Stimulated activated CD8-positive, alpha-beta memory T cell treated with anti-CD3 and anti-CD28 coated beads, Interleukin-15, amount 100 ng/mL, for 1 hour (primary cell): ENCODE data around the gene PAGR1.

Source experiments
- DNase-seq: peaks from one replicate; pipeline ENCODE4 v3.0.0-alpha.2; 2020; ENCODE audit warnings: low read depth

The PAGR1 gene

DNA sequence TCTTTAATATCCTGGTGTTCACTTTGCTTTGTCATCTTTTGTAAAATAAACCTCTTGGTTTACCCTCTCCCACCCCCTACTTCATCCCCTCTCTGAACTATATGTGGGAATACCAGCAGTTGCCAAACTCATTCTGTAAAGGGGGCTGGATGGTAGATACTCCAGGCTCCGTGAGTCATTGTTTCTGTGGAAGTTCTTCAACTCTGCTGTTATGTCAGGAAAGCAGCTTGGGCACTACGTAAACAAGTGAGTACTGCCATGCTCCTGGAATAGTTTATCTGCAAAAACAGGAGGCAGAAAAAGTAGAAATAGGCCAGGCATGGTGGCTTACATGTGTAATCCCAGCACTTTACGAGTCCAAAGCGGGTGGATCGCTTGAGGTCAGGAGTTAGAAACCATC lies 21.9 kb downstream of the PAGR1 start:
- no peak for DNase-seq

DNA sequence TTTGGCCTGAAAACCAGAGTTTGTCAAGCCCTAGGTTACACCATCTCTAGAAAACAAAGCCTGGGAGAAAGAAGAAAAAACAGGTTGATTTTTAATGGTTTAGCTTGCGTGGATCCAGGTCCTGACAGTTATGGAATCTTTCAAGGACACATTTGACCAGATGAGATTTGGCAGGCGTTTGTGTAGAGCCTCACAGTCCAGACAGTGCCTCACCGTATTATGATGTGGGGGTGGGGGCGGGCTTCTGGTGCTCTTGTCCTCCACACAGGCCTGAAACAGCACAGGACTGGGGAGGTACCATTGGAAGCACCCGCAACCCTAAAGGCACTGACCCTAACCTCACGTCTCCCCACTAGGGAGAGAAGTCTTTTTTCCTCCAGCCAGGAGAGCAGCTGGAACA lies 23.9 kb downstream of the PAGR1 start:
- DNase-seq: no peak

DNA sequence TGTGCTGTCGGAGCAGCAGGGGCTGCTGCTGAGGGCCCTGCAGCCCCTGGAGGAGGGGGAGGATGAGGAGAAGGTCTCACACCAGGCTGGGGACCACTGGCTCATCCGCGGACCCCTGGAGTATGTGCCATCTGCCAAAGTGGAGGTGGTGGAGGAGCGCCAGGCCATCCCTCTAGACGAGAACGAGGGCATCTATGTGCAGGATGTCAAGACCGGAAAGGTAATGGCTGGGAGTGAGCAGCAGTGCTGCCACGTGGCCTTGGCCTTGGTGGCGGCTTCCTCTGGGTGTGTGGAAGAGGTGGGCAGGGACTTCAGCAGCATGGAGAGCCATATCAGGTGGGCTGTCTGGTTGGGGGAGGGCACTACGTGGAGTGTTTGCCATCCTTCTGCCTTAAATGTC lies 24.3 kb downstream of the PAGR1 start:
- DNase-seq: no peak

DNA sequence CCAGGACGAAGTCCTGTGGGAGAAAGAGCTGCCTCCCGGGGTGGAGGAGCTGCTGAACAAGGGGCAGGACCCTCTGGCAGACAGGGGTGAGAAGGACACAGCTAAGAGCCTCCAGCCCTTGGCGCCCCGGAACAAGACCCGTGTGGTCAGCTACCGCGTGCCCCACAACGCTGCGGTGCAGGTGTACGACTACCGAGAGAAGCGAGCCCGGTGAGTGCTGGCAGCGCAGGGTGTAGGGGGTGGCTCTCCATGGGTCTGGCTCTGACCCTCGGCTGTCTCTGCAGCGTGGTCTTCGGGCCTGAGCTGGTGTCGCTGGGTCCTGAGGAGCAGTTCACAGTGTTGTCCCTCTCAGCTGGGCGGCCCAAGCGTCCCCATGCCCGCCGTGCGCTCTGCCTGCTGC lies 25.7 kb downstream of the PAGR1 start:
- no peak for DNase-seq

DNA sequence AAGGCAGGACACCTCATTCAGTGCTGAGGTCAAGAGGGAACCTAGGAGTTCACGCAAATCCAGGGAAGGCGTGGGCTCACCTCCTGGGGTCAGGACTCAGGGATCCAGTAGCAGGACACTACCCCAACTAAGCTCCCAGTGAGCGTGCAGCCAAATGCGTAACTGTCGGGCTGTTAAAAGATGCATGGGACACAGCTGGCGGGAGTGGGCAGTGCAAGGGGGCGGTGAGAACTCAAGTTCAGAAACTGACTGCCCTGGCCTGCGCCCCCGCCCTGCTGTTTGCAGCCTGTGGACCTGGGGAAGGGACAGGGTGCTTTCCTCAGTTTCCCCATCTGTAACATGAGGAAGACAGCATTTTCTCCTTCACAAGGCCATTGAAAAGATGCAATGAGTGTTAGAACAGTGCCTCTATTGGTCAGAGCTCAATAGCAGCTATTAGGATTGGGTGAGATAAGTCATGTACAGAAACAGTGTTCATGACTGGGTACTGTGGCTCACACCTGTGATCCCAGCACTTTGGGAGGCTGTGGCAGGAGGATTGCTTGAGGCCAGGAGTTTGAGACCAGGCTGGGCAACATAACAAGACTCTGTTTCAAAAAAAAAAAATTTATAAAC lies 26.9 kb downstream of the PAGR1 start:
- DNase-seq: no peak

DNA sequence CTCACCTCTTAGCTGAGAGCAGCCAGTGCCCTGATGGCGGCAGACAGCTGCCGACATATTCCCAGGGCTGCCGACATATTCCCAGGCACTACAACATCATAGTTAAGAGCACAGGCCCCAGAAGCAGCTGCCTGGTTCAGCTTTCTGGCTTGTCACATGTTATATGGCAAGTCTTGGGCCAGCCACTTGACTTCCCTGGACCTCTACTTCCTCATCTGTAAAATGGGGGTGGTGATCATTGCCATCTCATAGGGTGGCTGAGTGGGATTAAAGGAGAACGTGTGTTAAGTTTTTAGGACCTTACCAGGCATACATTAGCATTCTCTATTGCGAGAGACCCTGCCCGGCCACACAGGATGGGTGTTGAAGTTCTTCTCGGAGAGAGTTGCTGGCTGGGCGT lies 28.0 kb downstream of the PAGR1 start:
- no peak for DNase-seq

DNA sequence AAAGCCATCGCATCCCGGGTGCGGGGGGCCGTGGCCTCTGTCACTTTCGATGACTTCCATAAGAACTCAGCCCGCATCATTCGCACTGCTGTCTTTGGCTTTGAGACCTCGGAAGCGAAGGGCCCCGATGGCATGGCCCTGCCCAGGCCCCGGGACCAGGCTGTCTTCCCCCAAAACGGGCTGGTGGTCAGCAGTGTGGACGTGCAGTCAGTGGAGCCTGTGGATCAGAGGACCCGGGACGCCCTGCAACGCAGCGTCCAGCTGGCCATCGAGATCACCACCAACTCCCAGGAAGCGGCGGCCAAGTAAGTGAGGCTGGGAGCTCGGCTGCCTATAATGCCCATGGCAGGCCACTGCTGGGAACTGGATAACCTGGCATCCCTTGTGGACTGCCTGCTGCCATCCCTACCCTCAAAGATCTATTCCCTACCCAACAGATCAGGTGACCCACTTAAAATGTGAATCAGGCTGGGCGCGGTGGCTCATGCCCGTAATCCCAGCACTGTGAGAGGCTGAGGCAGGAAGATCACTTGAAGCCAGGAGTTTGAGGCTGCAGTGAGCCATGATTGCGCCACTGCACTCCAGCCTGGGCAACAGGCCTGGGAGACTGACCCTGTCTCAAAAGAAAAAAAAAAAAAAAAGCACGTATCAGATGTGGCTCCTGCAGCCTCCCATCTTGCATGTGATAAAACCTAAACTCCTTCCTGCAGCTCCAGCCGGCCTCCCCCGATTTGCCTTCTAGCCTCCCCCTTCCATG lies 28.8 kb downstream of the PAGR1 start:
- DNase-seq: no peak

DNA sequence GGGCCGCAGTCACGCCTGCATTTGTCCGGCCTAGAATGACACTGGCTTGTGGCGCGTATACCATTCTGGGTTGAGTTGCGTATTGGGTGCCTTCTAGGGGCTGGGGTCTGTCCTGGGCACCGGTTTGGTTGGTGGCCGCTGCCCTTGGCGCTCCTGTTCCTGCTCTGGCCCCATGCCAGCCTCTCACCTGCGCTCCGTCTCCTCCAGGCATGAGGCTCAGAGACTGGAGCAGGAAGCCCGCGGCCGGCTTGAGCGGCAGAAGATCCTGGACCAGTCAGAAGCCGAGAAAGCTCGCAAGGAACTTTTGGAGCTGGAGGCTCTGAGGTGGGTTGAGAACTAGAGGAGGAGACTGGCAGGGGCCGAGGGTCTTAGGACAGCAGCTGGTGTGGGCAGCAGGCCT lies 29.7 kb downstream of the PAGR1 start:
- no peak for DNase-seq

DNA sequence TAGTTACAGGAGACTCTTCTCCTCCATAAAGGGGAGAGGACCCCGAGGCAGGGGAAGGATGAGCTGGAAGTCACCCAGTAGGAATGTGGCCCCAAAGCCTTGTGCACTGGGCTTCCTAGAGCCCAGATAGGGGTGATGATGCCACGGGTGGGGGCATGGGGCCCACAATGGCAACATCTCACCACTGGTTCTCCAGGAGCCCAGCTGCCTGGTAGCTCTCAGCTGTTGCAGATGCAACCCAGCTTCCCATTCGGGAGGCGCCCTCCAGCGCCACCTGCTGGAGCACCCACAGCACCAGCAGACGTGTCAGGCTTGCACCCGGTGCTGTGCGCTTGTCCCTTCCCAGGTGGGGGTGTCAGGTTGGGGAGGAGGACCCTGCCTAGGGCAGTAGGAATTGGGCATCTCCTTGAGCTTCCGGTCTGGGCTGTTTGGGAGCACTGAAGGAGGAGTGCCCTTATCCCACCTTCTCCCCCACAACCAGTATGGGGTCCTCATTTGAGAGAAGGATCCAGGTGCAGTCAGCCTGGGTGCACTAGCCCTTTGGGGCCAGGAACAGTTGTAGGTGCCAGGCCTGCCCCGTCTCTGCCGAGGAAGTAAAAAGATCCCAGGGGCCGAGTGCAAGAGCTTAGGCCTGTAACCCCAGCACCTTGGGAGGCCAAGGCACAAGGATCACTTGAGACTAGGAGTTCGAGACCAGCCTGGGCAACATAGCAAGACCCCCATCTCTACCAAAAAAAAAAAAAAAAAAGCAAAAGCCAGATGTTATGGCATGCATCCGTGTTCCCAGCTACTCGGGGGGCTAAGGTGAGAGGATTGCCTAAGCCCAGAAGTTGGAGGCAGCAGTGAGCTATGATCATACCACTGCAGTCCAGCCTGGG lies 32.7 kb downstream of the PAGR1 start:
- peak; percentile 68 for DNase-seq

DNA sequence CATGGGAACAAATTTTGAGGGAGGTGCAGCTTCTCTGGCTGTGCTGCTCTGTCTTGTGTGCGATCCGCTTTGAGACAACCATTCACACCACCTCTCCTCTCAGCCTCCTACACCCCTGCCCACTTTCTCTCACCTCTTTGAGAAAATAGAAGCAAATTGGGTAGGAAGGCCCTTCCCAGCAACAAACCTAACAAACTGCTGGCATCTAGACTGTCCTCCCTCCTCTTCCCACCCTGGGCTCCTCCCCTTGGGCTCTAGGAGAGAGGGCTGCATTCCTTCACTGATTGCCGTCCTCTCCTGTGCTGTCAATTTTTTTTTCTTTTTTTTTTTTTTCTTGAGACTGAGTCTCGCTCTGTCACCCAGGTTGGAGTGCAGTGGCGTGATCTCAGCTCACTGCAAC lies 33.6 kb downstream of the PAGR1 start:
- no peak for DNase-seq

DNA sequence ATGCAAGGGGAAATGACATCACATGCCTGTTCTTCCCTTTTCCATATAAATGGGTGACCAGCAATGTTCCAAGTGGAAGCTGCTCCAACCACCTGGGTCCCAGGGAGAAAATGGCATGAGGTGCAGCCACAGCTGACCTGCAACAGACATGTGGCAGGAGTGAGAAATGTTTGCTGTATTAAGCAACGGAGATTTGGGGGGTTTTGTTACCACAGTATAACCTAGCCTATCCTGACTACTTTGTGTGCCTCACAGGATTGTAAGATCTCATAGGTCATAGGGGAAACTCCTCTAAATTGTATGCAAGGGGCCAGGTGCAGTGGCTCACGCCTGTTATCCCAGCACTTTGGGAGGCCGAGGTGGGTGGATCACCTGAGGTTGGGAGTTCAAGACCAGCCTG lies 35.0 kb downstream of the PAGR1 start:
- no peak for DNase-seq

DNA sequence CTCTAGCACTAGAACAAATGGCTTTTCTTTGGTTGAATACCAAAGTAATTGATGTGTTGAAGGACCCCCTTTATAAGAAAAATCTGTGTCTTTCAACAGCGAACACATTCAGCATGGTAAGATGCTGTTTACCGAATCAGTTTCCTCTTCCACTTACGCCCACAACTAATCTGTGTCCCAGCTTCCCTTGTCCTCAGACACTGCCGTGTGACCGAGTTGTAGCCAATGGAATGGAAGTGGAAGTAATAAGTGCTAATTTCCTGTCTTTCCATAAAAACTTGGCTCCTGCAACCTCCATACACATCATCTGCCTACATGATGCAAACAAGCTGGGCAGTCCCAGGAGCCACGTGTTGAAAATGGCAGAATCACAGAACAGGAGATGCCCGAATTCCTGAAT lies 36.7 kb downstream of the PAGR1 start:
- no peak for DNase-seq

DNA sequence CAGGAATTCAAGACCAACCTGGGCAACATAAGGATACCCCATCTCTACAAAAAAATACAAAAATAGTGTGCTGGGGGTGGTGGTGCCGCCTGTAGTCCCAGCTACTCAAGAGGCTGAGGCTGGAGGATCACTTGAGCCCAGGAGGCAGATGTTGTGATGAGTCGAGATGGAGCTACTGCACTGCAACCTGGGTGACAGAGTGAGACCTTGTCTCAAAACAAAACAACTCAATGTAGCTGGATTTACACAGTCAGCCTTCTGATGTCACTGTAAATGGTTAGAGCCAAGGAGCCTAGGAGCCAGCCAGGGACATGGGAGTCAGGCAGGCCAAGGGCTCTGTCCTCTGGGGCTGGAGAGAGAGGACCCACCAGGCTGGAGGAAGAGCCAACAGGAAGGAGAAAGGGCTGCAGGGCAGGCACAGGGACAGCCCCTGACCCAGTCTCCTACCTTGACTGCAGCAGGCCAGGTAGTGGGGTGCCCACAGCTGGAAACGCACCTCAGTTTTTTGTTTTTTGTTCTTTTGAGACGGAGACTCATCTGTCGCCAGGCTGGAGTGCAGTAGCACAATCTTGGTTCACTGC lies 38.7 kb downstream of the PAGR1 start:
- DNase-seq: no peak

DNA sequence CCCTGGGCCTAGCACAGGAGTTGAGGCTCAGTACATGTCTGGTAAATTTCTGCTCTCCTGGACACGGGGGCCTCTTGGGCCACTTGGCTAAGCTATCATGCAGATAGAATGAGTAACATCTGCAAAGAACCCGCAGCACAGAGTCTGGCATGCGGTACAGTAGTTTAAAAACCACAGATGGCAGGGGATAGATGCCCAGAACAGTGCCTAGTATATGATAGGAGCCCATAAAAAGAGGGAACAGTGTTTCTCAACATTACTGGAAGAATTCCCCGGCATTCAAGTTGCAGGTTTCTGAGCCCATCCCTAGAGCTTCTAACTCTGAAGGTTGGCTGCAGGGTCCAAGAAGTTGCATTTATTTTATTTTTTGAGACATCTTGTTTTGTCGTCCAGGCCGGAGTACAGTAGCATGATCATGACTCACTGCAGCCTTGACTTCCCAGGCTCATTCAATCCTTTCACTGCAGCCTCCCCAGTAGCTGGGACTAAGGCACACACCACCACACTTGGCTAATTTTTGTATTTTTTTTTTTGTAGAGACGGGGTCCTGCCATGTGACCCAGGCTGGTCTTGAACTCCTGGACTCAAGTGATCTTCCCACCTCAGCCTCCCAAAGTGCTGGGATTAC lies 41.3 kb downstream of the PAGR1 start:
- no peak for DNase-seq

DNA sequence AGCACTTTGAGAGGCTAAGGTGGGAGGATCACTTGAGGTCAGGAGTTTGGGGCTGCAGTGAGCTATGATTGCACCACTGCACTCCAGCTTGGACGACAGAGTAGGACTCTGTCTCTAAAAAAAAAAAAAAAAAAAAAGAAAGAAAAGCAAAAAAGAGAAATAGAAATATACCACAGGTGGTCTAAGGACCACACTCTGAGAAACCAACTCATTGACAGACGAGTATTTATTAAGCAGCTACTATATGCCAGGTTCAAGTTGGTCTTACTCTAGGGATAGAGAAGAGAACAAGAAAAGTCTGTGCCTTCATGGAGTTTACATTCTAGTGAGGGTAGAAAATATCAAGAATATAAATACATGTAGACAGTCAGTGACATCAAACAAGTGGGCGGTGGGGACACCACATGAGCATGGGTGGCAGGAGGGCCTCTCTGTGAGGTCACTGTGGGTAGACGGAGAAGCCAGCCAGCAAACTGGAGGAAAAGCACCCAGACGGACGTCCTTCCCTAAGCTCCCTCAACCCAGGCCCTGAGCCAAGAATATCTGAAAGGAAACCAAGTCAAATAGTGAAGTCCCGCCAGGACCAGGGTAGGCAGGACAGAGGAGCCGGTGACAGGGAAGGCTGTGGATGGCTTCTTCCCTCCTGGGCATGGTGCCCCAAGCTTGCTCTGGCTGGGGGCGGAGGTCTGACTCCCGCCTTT lies 42.3 kb downstream of the PAGR1 start:
- DNase-seq: no peak

DNA sequence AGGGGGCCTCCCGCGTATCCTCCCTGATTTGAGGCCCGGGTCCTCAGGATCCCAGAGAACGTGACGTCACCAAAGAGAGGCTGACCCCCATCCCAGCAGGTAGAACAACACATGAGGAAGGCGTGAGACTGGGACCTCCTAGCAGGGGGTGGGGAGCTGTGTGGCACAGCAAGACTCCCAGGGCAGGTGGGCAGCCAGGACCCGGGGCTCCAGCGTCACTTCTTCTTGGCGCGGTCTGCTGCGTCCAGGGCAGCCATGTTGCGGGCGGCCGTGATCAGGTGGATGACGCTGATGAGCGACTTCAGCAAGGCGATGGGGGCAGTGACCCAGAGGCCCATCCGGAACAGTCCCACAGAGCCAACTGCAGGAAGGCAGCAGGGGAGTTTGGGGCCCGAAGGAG lies 43.0 kb downstream of the PAGR1 start:
- DNase-seq: no peak

DNA sequence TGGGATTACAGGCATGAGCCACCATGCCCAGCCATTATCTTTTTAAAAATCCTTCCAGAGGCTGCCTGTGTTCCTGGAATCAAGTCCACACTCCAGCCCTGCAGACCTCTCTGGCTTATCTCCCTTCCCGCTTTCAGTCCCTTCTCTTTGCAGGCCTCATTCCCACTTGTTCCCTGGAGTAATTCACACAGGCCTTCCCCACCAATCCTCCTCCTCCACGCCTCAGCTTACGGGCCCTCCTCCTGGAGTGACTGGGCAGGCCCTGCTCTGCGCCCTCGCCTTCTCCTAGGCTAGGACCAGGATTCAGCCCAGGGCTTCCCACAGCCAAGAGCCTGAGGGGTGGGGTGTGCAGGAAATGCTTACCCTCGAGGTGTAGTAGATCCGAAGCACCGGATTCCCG lies 44.3 kb downstream of the PAGR1 start:
- DNase-seq: no peak

DNA sequence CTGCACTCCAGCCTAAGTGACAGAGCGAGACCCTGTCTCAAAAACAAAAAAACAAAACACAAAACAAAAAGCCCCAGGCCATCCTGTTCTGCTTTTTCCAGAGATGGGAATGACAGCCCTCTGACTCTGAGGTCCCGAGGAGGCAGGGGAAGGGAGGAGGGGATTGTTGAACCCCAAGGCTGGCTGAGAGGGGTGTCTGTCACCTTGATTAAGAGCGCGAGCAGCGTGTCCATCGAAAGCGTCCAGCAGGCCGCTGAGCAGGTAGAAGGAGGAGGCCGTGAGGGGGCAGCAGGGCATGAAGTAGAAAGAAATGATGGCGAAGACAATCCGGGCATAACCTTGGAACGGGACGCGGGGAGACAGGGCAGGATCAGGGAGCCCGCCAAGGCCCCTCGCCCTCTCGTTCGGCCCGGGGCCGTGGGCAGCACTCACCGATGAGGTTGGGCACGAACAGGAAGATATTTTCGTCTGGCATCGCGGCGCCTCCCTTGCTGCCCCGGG lies 46.5 kb downstream of the PAGR1 start:
- DNase-seq: no peak

DNA sequence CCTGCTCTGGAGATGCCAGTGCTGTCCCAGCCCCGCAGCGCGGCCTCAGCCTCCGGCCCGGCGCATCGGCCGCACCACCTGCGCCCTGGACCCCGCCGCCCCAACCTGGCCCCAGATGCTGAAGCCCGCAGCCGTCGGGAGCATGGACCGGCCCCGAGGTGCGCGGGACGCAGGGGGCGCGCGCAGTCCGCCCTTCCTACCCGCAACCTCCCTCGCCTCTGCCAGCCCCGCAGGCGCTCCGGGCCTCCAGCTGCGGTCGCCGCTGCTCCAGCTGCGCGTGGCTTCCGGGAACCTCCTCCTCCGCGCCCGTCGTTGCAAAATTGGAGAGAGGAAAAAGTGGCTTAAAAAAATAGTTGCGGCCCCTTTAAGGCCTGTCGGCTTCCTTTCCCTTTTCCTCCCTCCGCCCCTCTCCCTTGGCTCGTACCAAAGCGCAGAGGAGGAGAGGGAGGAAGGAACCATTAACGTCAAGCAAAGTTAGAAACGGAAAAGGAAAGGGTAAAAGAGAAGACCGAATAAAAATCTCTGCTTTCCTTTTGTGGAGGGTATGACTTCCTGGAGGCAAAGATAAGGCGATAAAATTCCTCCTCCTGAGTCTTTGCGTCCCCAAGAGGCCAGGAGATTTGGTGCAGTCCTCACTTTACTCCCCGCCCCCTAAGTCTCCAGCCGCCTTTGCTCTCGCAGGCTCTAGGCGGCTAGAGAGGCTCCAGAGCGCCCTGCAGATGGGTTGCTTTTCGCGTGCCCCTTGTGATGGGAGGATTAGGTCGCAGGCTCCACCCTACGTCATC lies 47.1 kb downstream of the PAGR1 start, which contains the start of gene CDIPT:
Gene CDIPT (minus strand): TSS at position 343 of the 785 bp plus-strand sequence. CDS start 369 bp downstream, outside the sequence.
- peak; percentile 85 for DNase-seq

DNA sequence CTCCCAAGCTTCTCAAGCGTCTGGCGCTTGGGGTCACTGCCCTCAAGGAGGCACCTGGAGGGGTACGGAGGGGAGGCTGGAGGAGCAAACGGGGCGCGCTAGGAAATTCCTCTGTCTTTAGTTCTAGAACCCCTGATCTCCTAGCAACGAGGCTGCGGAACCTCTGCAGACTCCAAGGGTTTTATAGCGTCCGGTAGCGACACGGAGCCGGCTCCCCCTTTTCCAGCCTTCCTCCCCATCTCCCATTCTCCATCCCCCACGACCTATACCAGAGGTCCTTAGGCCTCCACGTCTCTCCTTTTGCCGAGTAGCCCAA lies 47.7 kb downstream of the PAGR1 start:
- no peak for DNase-seq

DNA sequence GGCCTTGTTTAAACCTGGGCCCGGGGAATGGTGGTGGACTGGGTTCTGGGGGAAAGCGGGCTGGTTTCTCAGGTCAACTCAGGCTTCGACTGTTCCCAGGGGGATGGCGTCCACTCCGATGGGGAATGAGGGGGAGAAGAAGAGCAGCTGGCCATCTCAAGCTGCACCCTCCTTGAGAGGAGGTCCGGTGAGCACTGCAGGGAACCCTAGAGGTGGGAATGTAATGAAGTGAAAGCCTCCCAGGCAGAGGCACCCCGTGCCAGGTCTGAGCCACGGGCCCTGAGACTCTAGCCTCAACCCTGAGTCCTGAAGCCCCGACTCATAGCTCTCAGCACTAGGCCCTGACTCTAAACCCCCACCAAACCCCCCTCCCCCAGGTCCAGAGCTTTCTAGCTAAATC lies 48.3 kb downstream of the PAGR1 start:
- DNase-seq: no peak
